T-helper 1 cell treated with Interleukin-12 subunit alpha and Interleukin-12 subunit beta and Interleukin-4 antibody, amounts not matched to agents 30 ng/mL and 1 ng/mL, for 36 hours (primary cell): ENCODE measurements around the gene ZNF708. TPM values are rescaled to one million over a fixed set of nuclear protein-coding genes. Genes with fewer than 3 reads are reported as not detected.
"Not testable (repeated sequence)": the region's sequence is repeated elsewhere in the genome, so short reads cannot be mapped to it uniquely, and the experiment has no call there.

Experiments
- intact Hi-C: fragments of 100-400 bp; cut with micrococcal nuclease; formaldehyde crosslinking; loops from one replicate; pipeline ENCODE4 v1.15.1; 2024
- total RNA-seq: library from RNA; stranded (reverse); gene quantifications from 2 replicates; pipeline ENCODE4 v1.2.3, GENCODE V29; 2022

Gene ZNF708
- total RNA-seq, 1 donor from 2014 or later = 17.5 TPM

DNA sequence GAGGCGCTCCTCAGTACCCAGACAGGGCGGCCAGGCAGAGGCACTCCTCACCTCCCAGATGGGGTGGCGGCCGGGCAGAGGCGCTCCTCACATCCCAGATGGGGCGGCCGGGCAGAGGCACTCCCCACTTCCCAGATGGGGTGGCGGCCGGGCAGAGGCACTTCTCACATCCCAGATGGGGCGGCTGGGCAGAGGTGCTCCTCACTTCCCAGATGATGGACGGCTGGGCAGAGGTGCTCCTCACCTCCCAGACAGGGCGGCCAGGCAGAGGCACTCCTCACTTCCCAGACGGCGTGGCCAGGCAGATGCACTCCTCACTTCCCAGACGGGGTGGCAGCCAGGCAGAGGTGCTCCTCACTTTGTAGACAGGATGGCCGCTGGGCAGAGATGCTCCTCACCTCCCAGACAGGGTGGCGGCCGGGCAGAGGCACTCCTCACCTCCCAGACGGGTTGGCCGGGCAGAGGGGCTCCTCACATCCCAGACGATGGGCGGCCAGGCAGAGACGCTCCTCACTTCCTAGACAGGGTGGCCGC, 68.3 kb downstream of the ZNF708 start:
- intact Hi-C loops = not testable (repeated sequence)

GRCh38 chr19:21260164-21260847, 68.9 kb downstream of the ZNF708 start:
- intact Hi-C loops = no loop called here

GRCh38 chr19:21259421-21260124, 69.6 kb downstream of the ZNF708 start:
- intact Hi-C loops = not testable (repeated sequence)

DNA sequence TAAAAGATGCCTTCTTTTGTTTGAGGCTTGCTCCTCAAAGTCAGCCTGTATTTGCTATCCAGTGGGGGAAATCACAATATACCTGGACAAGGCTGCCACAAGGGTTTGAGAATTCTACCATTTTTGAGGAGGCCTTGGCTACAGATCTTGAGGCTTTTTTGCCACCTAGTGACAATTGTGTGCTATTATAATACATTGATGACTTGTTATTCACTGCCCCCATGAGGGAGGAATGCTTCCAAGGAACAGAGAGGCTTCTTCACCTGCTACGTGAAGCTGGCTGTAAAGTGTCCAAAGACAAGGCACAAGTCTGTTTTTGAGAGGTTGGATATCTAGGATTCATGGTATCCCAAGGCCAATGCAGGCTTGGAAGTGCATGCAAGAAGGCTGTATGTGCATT, 72.5 kb downstream of the ZNF708 start:
- intact Hi-C loops = no loop called here

Other genes with a start within 250 kb of the ZNF708 start
- gene ZNF714, start 247.2 kb downstream of the ZNF708 start, total RNA-seq = 21.3 and 25.0 TPM in 2 replicates
- gene ZNF431, start 187.4 kb downstream of the ZNF708 start, total RNA-seq = 17.3 and 23.1 TPM in 2 replicates
- 7.8 and 9.9 TPM in 2 replicates for gene ZNF738, start 29.6 kb upstream of the ZNF708 start, total RNA-seq
- gene ZNF493, start 67.7 kb upstream of the ZNF708 start, total RNA-seq = 16.6 and 18.0 TPM in 2 replicates
- 3.2 and 4.3 TPM in 2 replicates for gene ZNF429, start 176.2 kb upstream of the ZNF708 start, total RNA-seq